GM12891 (cell line): Measurements from ENCODE around the gene HSD17B11.

ENCODE experiments used
- POLR2A ChIP-seq: IDR thresholded peaks from 2 replicates; pipeline ENCODE4 v1.6.1; 2011; ENCODE audit warnings: low read depth, low read length, control low read depth
- POLR2AphosphoS5 ChIP-seq: IDR thresholded peaks from 2 replicates; pipeline ENCODE4 v1.6.1; 2011; ENCODE audit warnings: low read depth, low read length, control low read depth

DNA sequence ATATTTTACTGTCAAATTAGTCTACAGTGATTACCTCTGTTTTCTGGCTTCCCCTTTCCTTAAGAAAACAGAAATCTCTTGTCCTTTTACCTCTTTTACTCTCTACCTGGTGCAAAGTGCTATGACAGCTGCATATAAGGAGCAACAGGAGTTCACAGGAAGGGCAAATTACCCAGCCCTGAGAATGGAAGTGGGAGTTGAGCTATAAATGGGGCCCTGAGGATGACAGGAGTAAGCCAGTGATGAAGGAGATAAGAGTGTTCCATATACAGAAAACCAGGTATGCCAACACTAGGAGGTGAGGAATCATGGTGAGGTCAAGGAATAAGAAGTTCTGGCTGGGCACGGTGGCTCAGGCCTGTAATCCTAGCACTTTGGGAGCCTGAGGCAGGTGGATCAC is 63.9 kb downstream of the HSD17B11 start:
- TF ChIP-seq POLR2AphosphoS5 (no peak), POLR2A (no peak)
